A549 (cell line): ENCODE measurements around the gene CCDC85C. TPM values are rescaled to one million over a fixed set of nuclear protein-coding genes. Genes with fewer than 3 reads are reported as not detected.

Experiments
- ATAC-seq, 2 experiments: fragments of 200-7000 bp in 1 of 2; fragments of >200 bp in 1 of 2; cut with Nextera tagmentation in 1 of 2; cut with Tn5 transposase in 1 of 2; 3 replicates each; pipeline versions ENCODE4 v1.8.0 to v1.9.1; 2018 to 2020; ENCODE audit warnings: mild to moderate bottlenecking in 1 of 2, moderate library complexity in 1 of 2
- CTCF ChIA-PET: fragments of 300-600 bp; sonication (Branson Sonifier 250); formaldehyde crosslinking; extraction: SDS; loops from one replicate; lab custom pipeline; 2021; ENCODE audit warnings: antibody characterized with exemption, inconsistent platforms; lab: Yijun Ruan, JAX
- POLR2A ChIA-PET: fragments of 350-600 bp; formaldehyde crosslinking; extraction: SDS; loops from one replicate; lab custom pipeline; 2021; ENCODE audit warnings: antibody characterized with exemption, inconsistent platforms; lab: Yijun Ruan, JAX
- DNase-seq, 2 experiments: peaks; one replicate each; pipeline versions ENCODE4 v3.0.0 to v3.0.0-alpha.2; 2011 to 2016; ENCODE audit warnings: low read depth in 1 of 2, low spot score in 1 of 2
- FAIRE-seq: peaks from 2 replicates; lab custom pipeline; 2011; peaks lifted over from hg19 to GRCh38; lab: Jason Lieb, UNC
- H3K27ac ChIP-seq, 2 experiments: fragments of >200 bp; sonication (Bioruptor Twin); formaldehyde crosslinking; 3 replicates each; pipeline ENCODE4 v1.5.1; 2016 to 2017
- H3K4me1 ChIP-seq: fragments of >200 bp; sonication (Bioruptor Twin); formaldehyde crosslinking; 3 replicates; pipeline ENCODE4 v1.6.1; 2016
- H3K4me2 ChIP-seq: fragments of >200 bp; sonication (Bioruptor Twin); formaldehyde crosslinking; 3 replicates; pipeline ENCODE4 v1.6.1; 2016
- H3K4me3 ChIP-seq: fragments of >200 bp; sonication (Bioruptor Twin); formaldehyde crosslinking; 3 replicates; pipeline ENCODE4 v1.5.1; 2016
- H3K9me3 ChIP-seq: fragments of >200 bp; sonication (Bioruptor Twin); formaldehyde crosslinking; 3 replicates; pipeline ENCODE4 v1.6.1; 2016
- BHLHE40 ChIP-seq: IDR thresholded peaks from 2 replicates; pipeline ENCODE4 v1.6.1; 2012; ENCODE audit warnings: low read depth, low read length, inconsistent platforms
- CEBPB ChIP-seq, 2 experiments: fragments of >200 bp in 1 of 2; sonication (Bioruptor Twin) in 1 of 2; formaldehyde crosslinking in 1 of 2; IDR thresholded peaks; 2 replicates each; pipeline ENCODE4 v1.6.1; 2012 to 2016
- EHF ChIP-seq: fragments of 250-450 bp; sonication (Bioruptor Pico); IDR thresholded peaks from 2 replicates; pipeline ENCODE4 v1.5.0; 2020; ENCODE audit warnings: mild to moderate bottlenecking
- FOSB ChIP-seq: fragments of 250-450 bp; sonication (Bioruptor Pico); IDR thresholded peaks from 2 replicates; pipeline ENCODE4 v1.5.0; 2020; ENCODE audit warnings: mild to moderate bottlenecking, moderate library complexity
- FOSL2 ChIP-seq, 2 experiments: fragments of 450-650 bp in 1 of 2; fragments of >200 bp in 1 of 2; sonication (Bioruptor Twin) in 1 of 2; formaldehyde crosslinking; IDR thresholded peaks; 2 replicates each; pipeline versions ENCODE4 v1.5.0 to v1.6.1; 2016 to 2020; ENCODE audit warnings: mild to moderate bottlenecking in 1 of 2, moderate library complexity in 1 of 2
- HDAC2 ChIP-seq: fragments of 200-600 bp; sonication (generic); IDR thresholded peaks from 2 replicates; pipeline ENCODE4 v1.6.1; 2016
- HEYL ChIP-seq: fragments of 250-450 bp; sonication (Bioruptor Pico); IDR thresholded peaks from 2 replicates; pipeline ENCODE4 v1.8.0; 2021; ENCODE audit warnings: mild to moderate bottlenecking, moderate library complexity
- JUN ChIP-seq, 2 experiments: fragments of >200 bp; sonication (Bioruptor Twin); formaldehyde crosslinking; IDR thresholded peaks; 2 replicates in 1 of 2; 3 replicates in 1 of 2; pipeline ENCODE4 v1.6.1; 2016 to 2017
- JUNB ChIP-seq: fragments of >200 bp; sonication (Bioruptor Twin); formaldehyde crosslinking; IDR thresholded peaks from 2 replicates; pipeline ENCODE4 v1.6.1; 2016
- KDM1A ChIP-seq: fragments of 200-600 bp; sonication (generic); IDR thresholded peaks from 2 replicates; pipeline ENCODE4 v1.6.1; 2016; ENCODE audit warnings: low read depth, mild to moderate bottlenecking
- MAZ ChIP-seq: fragments of 150-350 bp; IDR thresholded peaks from 2 replicates; pipeline ENCODE4 v1.6.1; 2014; ENCODE audit warnings: antibody characterized with exemption, low read depth, low read length, borderline replicate concordance
- MYC ChIP-seq: IDR thresholded peaks from 2 replicates; pipeline ENCODE4 v1.6.1; 2012; ENCODE audit warnings: mild to moderate bottlenecking, inconsistent platforms, low read length, improper control_type of control experiment, borderline replicate concordance
- NPAS2 ChIP-seq: fragments of 250-450 bp; sonication (Bioruptor Pico); IDR thresholded peaks from 2 replicates; pipeline ENCODE4 v1.8.0; 2022; ENCODE audit warnings: mild to moderate bottlenecking, moderate library complexity, borderline replicate concordance
- PHF8 ChIP-seq: fragments of 200-600 bp; sonication (generic); IDR thresholded peaks from 2 replicates; pipeline ENCODE4 v1.6.1; 2016; ENCODE audit warnings: low read depth, mild to moderate bottlenecking, antibody characterized with exemption, moderate library complexity, borderline replicate concordance
- RAD21 ChIP-seq, 2 experiments: fragments of >200 bp in 1 of 2; sonication (Bioruptor Twin) in 1 of 2; formaldehyde crosslinking in 1 of 2; IDR thresholded peaks in 1 of 2; conservative IDR thresholded peaks in 1 of 2; 2 replicates in 1 of 2; 3 replicates in 1 of 2; pipeline ENCODE4 v1.6.1; 2012 to 2018; ENCODE audit warnings: inconsistent platforms in 1 of 2
- RNF2 ChIP-seq: fragments of 200-600 bp; sonication (generic); IDR thresholded peaks from 2 replicates; pipeline ENCODE4 v1.6.1; 2016; ENCODE audit warnings: low read depth, mild to moderate bottlenecking, antibody characterized with exemption, moderate library complexity, borderline replicate concordance
- SREBF2 ChIP-seq: fragments of 450-650 bp; IDR thresholded peaks from 2 replicates; pipeline ENCODE4 v1.6.1; 2014; ENCODE audit warnings: mild to moderate bottlenecking, moderate library complexity
- ZFP36 ChIP-seq: fragments of 450-650 bp; IDR thresholded peaks from 2 replicates; pipeline ENCODE4 v1.6.1; 2014; ENCODE audit warnings: borderline replicate concordance; ENCODE audit not compliant: partially characterized antibody
- ZNF302 ChIP-seq: fragments of 250-450 bp; sonication (Bioruptor Pico); IDR thresholded peaks from 2 replicates; pipeline ENCODE4 v1.9.0; 2021; ENCODE audit warnings: inconsistent platforms, mild to moderate bottlenecking, moderate library complexity
- ZSCAN20 ChIP-seq: fragments of 250-450 bp; sonication (Bioruptor Pico); IDR thresholded peaks from 2 replicates; pipeline ENCODE4 v1.8.0; 2022; ENCODE audit warnings: mild to moderate bottlenecking, moderate library complexity
- whole genome bisulfite sequencing: methylation state at CpG from one replicate; pipeline ENCODE4 v1.1.6; 2017; ENCODE audit errors: missing lambda C conversion rate; 5-methylcytosine and 5-hydroxymethylcytosine counted together
- polyA plus RNA-seq, 4 experiments: library from polyadenylated mRNA; depleted of rRNA in 3 of 4; stranded (reverse); fragments of >200 nt; fragmentation: RNase III in 1 of 4; extraction: RNeasy Plus Mini Kit Qiagen cat#74134 plus additional on column Dnase treatment in 1 of 4; gene quantifications; 2 replicates in 3 of 4; 3 replicates in 1 of 4; pipeline ENCODE4 v1.2.3, GENCODE V29; 2011 to 2017
- TF ChIP-seq, protein P1 (sequence below): fragments of 150-350 bp; IDR thresholded peaks from 2 replicates; pipeline ENCODE4 v1.6.1; 2014; ENCODE audit warnings: low read depth, mild to moderate bottlenecking, low read length
- TF ChIP-seq, protein P2 (sequence below): IDR thresholded peaks from 2 replicates; pipeline ENCODE4 v1.6.1; 2012
- TF ChIP-seq, protein P3 (sequence below): IDR thresholded peaks from 2 replicates; pipeline ENCODE4 v1.6.1; 2012
- TF ChIP-seq, protein P4 (sequence below): fragments of >200 bp; sonication (Bioruptor Twin); formaldehyde crosslinking; IDR thresholded peaks from 3 replicates; pipeline ENCODE4 v1.6.1; 2016
- TF ChIP-seq, protein P5 (sequence below): fragments of 250-450 bp; sonication (Bioruptor Pico); IDR thresholded peaks from 2 replicates; pipeline ENCODE4 v1.5.0; 2020; ENCODE audit warnings: low read depth, mild to moderate bottlenecking, moderate library complexity

CCDC85C gene
- polyA plus RNA-seq, 2 of the 4 experiments (the other 2 are of a cell fraction) = 11.4 to 31.4 TPM

DNA sequence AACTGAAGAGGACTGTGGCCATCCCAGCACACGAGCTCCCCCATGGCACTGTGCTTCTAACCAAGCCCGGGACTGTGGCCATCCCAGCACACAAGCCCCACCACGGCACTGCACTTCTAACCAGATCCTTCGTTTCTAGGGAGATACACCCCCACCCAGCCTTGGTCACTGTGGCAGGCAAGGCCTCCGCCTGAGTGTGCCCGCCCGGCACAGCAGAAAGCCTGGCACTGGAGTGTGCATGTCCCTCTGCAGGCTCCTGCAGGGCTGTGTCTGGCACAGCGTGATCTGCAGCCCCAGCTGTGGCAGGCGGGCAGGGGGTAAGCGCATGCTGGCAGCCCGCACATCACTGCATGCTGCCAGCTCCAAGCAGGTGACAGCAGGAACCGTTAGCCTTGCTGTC, 49.8 kb downstream of the CCDC85C start:
- POLR2A ChIA-PET = interaction anchor here (0.9 kb wide), 1 partner anchor 49 kb away, joined by 3 read pairs; no protein-coding TSS in a partner anchor
- FAIRE-seq (no peak), DNase-seq (no peak)
- Histone ChIP-seq H3K9me3 (no peaks in the 10 kb centered on the region), H3K4me1 (peaks cover 40% of the 10 kb centered on the region), H3K4me2 (peak overlapping the region; percentile 59), H3K27ac (peak overlapping the region; percentile 44 to 60; a peak in 4 of 6 replicates)
- WGBS = 40% methylated on average over 3 of the region's 12 CpGs
- no peak for TF ChIP-seq NPAS2
- no peak for TF ChIP-seq KDM1A
- TF ChIP-seq, protein P1, sequence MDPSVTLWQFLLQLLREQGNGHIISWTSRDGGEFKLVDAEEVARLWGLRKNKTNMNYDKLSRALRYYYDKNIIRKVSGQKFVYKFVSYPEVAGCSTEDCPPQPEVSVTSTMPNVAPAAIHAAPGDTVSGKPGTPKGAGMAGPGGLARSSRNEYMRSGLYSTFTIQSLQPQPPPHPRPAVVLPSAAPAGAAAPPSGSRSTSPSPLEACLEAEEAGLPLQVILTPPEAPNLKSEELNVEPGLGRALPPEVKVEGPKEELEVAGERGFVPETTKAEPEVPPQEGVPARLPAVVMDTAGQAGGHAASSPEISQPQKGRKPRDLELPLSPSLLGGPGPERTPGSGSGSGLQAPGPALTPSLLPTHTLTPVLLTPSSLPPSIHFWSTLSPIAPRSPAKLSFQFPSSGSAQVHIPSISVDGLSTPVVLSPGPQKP = no peak
- no peak for TF ChIP-seq MAZ
- TF ChIP-seq RAD21 (conservative IDR thresholded peaks at IDR 0.05 in 1 of 2, IDR thresholded peaks at IDR 0.05 in 1 of 2) = no peak
- TF ChIP-seq, protein P2, sequence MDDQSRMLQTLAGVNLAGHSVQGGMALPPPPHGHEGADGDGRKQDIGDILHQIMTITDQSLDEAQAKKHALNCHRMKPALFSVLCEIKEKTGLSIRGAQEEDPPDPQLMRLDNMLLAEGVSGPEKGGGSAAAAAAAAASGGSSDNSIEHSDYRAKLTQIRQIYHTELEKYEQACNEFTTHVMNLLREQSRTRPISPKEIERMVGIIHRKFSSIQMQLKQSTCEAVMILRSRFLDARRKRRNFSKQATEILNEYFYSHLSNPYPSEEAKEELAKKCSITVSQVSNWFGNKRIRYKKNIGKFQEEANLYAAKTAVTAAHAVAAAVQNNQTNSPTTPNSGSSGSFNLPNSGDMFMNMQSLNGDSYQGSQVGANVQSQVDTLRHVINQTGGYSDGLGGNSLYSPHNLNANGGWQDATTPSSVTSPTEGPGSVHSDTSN = no peak
- no peak for TF ChIP-seq BHLHE40
- TF ChIP-seq, all 56 proteins: peak for 0
- H3K4me3 ChIP-seq = no peak overlapping the region
- CTCF ChIA-PET = interaction anchor here (0.7 to 3.6 kb wide), 9 partner anchors 8 to 332 kb away, joined by 3 to 17 read pairs (median 4); partner anchors contain the start of gene CCDC85C
- ATAC-seq = peak in 1 of 2 experiments; percentile 48; a peak in 3 of 6 replicates

DNA sequence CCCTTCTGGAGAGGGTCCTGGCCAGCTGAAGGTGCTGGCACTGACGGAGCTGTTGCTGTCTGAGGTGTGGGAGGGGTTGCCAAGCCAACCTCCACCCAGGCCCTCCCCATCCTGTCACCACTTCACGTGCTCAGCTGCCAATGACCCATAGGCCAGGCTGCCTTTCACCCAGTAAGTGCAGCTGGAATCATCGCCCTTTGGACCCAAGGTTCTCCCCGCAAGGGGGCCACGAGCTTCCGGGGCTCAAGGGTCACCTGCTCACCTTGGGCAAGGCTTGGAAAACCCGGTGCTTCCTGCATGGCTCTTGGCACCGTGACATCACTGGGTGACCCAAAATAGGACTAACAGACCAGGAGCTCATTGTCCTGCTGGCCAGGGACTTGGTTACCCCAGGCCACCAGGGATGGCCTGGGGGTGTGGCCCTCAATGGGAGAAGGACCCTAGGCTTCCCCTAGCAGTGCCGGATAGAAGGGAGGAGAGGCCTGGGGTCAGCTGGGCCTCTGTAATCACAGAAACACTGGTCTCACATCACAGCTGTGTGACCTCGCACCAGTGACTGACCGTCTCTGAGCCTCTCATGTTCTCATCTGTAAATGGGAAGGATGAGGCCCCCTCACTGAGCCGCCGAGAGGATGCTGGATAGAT, 51.3 kb downstream of the CCDC85C start:
- no peak for FAIRE-seq
- ChIA-PET POLR2A (no interaction called here), CTCF (interaction anchor here (1.0 to 3.6 kb wide), 6 partner anchors 10 to 76 kb away, joined by 3 to 17 read pairs (median 6); no protein-coding TSS in a partner anchor)
- Histone ChIP-seq H3K4me2 (0 out of 3 replicates have a peak overlapping the region, but pooled peaks have one; percentile 1), H3K4me1 (peaks cover 40% of the 10 kb centered on the region), H3K4me3 (no peak overlapping the region), H3K27ac (peak overlapping the region in 1 of 2 experiments; percentile 7; a peak in 1 of 6 replicates), H3K9me3 (no peaks in the 10 kb centered on the region)
- DNase-seq = no peak
- WGBS = 70% methylated on average over 10 of the region's 13 CpGs
- TF ChIP-seq, protein P3, sequence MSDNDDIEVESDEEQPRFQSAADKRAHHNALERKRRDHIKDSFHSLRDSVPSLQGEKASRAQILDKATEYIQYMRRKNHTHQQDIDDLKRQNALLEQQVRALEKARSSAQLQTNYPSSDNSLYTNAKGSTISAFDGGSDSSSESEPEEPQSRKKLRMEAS = no peak
- TF ChIP-seq ZFP36 = peak; percentile 35
- ATAC-seq = no peak

DNA sequence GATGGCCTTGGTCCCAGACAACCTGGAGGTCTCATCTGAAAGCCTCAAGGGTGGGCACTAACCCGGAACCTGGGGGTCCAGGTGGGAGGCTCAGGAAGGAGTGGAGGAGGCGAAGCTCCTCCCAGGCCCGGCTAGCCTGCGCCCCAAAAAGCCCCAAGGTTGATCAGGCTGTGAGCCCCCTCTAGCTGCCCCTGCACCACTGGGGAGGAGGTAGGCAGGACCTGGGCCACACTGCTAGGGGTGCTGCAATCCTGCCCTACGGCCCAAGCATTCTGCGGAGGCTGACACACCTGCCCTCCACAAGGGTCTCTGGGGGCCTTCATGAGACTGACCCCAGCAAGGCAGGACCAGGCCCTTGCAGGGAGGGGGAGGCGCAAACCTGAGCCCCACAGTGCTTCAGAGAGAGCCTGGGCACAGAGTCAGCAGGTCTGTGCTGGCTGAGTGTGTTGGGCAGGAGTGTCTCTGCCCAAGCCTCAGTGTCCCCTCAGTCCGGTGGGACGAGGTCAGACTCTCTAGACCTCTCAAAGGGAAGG, 51.9 kb downstream of the CCDC85C start:
- TF ChIP-seq JUNB (no peak), JUN (IDR thresholded peaks at IDR 0.05) (no peak), CEBPB (IDR thresholded peaks at IDR 0.05) (no peak), HEYL (CRISPR knock-in tag) (no peak), SREBF2 (no peak), ZNF302 (no peak), HDAC2 (no peak), RNF2 (no peak), ZSCAN20 (CRISPR knock-in tag) (no peak), KDM1A (no peak), ZFP36 (no peak), EHF (no peak), FOSB (CRISPR knock-in tag) (no peak), MYC (no peak), RAD21 (conservative IDR thresholded peaks at IDR 0.05 in 1 of 2, IDR thresholded peaks at IDR 0.05 in 1 of 2) (no peak), BHLHE40 (no peak), PHF8 (no peak), FOSL2 (IDR thresholded peaks at IDR 0.05) (no peak), FOSL2 (CRISPR knock-in tag; IDR thresholded peaks at IDR 0.05) (no peak)
- TF ChIP-seq, protein P4, sequence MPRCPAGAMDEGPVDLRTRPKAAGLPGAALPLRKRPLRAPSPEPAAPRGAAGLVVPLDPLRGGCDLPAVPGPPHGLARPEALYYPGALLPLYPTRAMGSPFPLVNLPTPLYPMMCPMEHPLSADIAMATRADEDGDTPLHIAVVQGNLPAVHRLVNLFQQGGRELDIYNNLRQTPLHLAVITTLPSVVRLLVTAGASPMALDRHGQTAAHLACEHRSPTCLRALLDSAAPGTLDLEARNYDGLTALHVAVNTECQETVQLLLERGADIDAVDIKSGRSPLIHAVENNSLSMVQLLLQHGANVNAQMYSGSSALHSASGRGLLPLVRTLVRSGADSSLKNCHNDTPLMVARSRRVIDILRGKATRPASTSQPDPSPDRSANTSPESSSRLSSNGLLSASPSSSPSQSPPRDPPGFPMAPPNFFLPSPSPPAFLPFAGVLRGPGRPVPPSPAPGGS = no peak
- TF ChIP-seq, protein P5, sequence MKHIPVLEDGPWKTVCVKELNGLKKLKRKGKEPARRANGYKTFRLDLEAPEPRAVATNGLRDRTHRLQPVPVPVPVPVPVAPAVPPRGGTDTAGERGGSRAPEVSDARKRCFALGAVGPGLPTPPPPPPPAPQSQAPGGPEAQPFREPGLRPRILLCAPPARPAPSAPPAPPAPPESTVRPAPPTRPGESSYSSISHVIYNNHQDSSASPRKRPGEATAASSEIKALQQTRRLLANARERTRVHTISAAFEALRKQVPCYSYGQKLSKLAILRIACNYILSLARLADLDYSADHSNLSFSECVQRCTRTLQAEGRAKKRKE (CRISPR knock-in tag) = no peak
- TF ChIP-seq, all 56 proteins: peak for 0
- WGBS = 75% methylated on average over 6 of the region's 9 CpGs
- FAIRE-seq (no peak), DNase-seq (no peak), ATAC-seq (no peak; a peak in 1 of 6 replicates)
- ChIA-PET POLR2A (no interaction called here), CTCF (interaction anchor here (1.0 to 3.6 kb wide), 5 partner anchors 11 to 76 kb away, joined by 3 to 17 read pairs (median 4); no protein-coding TSS in a partner anchor)
- peak overlapping the region in 1 of 2 experiments; percentile 7; a peak in 1 of 6 replicates for H3K27ac ChIP-seq
- H3K4me2 ChIP-seq = no peak overlapping the region
- H3K4me1 ChIP-seq = peaks cover 40% of the 10 kb centered on the region
- H3K9me3 ChIP-seq = no peaks in the 10 kb centered on the region
- H3K4me3 ChIP-seq = no peak overlapping the region
